Panc1 (cell line): ENCODE measurements around the gene C6.

Source experiments
- POLR2AphosphoS5 ChIP-seq: IDR thresholded peaks from 2 replicates; pipeline ENCODE4 v1.6.1; 2012; ENCODE audit warnings: mild to moderate bottlenecking, low read depth, low read length, moderate library complexity
- REST ChIP-seq, 2 experiments: IDR thresholded peaks; 2 replicates each; pipeline ENCODE4 v1.6.1; 2011 to 2012; ENCODE audit warnings: low read depth in 2 of 2, control low read depth in 1 of 2, low read length in 1 of 2, mild to moderate bottlenecking in 1 of 2, moderate library complexity in 1 of 2; ENCODE audit not compliant: insufficient read depth in 1 of 2
- SIN3A ChIP-seq: IDR thresholded peaks from 2 replicates; pipeline ENCODE4 v1.6.1; 2012; ENCODE audit warnings: low read depth, mild to moderate bottlenecking, low read length, moderate library complexity, borderline replicate concordance; ENCODE audit not compliant: insufficient read depth
- TCF7L2 ChIP-seq: IDR thresholded peaks from 2 replicates; pipeline ENCODE4 v1.6.1; 2011; ENCODE audit warnings: mild to moderate bottlenecking, low read depth, low read length, inconsistent platforms
- TF ChIP-seq, protein P1 (sequence below): fragments of 450-650 bp; IDR thresholded peaks from 2 replicates; pipeline ENCODE4 v1.5.1; 2017; ENCODE audit warnings: mild to moderate bottlenecking

- TF ChIP-seq, protein P1, sequence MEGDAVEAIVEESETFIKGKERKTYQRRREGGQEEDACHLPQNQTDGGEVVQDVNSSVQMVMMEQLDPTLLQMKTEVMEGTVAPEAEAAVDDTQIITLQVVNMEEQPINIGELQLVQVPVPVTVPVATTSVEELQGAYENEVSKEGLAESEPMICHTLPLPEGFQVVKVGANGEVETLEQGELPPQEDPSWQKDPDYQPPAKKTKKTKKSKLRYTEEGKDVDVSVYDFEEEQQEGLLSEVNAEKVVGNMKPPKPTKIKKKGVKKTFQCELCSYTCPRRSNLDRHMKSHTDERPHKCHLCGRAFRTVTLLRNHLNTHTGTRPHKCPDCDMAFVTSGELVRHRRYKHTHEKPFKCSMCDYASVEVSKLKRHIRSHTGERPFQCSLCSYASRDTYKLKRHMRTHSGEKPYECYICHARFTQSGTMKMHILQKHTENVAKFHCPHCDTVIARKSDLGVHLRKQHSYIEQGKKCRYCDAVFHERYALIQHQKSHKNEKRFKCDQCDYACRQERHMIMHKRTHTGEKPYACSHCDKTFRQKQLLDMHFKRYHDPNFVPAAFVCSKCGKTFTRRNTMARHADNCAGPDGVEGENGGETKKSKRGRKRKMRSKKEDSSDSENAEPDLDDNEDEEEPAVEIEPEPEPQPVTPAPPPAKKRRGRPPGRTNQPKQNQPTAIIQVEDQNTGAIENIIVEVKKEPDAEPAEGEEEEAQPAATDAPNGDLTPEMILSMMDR = no peak
- TF ChIP-seq POLR2AphosphoS5 (no peak), REST (IDR thresholded peaks at IDR 0.05; ENCODE audit: insufficient read depth in 1 of 2, low read depth in 2 of 2, low read length in 1 of 2) (no peak), SIN3A (no peak), TCF7L2 (no peak)
Measured at GRCh38 chr5:41232797-41233196, 19.5 kb upstream of the C6 start.
